Measurements from ENCODE around the gene PITX3. TPM values are rescaled to one million over a fixed set of nuclear protein-coding genes. Genes with fewer than 3 reads are reported as not detected.

PITX3 gene
- total RNA-seq, 1 experiment from 2014 or later = 1.9 TPM

DNA sequence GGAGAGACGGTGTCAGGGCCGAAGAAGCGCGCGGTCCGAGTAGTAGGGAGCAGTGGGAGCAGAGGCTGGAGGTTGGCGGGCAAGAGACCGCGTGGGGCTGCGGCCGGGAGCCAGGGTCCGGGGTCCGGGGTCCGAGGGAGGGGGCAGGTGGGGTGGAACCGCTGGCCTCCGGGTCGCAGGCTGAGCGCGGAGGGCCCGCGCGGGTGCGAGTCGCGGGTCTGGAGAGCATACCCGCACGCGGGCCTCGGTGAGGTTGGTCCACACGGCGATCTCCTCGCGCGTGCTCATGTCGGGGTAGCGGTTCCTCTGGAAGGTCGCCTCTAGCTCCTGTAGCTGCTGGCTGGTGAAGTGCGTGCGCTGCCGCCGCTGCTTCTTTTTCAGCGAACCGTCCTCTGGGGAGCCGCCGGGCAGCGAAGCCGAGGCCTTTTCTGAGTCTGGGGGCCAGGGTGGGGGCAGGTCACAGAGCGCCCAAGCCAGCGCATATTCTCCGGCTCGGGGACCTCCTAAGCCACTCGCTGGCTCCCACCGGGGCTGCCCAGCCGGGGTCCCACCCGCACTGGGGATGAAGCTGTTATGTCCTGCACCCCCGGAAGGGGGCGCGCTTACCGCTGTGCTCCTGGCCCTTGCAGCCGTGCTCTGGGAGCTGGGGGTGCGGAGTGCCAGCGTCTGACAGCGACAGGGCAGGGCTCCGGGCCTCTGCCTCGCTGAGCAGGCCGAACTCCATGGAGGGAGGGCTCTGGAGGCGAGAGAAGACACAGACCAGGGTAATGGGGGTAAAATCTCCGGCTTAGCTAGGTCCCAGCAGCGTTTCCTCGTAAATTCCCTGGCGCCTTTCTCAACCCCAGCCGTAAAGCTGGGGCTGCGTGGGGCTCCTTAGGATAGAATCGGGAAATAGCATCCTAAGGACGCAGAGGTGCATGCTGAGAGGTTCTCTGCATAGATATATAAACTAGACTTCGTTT is 9.7 kb downstream of the PITX3 start (continued):
- TF ChIP-seq, protein P1, sequence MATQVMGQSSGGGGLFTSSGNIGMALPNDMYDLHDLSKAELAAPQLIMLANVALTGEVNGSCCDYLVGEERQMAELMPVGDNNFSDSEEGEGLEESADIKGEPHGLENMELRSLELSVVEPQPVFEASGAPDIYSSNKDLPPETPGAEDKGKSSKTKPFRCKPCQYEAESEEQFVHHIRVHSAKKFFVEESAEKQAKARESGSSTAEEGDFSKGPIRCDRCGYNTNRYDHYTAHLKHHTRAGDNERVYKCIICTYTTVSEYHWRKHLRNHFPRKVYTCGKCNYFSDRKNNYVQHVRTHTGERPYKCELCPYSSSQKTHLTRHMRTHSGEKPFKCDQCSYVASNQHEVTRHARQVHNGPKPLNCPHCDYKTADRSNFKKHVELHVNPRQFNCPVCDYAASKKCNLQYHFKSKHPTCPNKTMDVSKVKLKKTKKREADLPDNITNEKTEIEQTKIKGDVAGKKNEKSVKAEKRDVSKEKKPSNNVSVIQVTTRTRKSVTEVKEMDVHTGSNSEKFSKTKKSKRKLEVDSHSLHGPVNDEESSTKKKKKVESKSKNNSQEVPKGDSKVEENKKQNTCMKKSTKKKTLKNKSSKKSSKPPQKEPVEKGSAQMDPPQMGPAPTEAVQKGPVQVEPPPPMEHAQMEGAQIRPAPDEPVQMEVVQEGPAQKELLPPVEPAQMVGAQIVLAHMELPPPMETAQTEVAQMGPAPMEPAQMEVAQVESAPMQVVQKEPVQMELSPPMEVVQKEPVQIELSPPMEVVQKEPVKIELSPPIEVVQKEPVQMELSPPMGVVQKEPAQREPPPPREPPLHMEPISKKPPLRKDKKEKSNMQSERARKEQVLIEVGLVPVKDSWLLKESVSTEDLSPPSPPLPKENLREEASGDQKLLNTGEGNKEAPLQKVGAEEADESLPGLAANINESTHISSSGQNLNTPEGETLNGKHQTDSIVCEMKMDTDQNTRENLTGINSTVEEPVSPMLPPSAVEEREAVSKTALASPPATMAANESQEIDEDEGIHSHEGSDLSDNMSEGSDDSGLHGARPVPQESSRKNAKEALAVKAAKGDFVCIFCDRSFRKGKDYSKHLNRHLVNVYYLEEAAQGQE (IDR thresholded peaks at IDR 0.05; ENCODE audit: low read depth) = no peak
- TF ChIP-seq SIN3A (IDR thresholded peaks at IDR 0.05; ENCODE audit: low read depth) = no peak

DNA sequence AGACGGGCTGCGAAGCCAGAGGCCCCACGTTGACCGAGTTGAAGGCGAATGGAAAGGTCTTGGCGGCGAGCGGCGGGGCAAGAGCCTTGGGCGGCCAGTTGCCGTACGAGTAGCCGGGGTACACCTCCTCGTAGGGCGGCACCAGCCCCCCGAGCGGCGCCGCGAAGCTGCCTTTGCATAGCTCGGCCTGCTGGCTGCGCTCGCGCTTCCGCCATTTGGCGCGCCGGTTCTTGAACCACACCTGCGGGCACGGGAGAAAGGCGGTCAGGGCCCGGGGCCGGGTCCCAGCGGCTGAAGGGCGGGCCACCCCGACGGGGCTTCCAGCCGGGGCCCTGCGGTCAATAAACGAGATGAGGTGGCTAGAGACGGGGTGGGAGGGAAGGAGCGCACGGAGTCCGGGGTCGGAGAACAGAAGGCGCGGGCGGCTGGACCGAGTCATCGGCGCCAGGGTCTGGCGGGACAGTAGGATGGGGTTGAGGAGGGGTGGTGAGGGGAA is 10.4 kb downstream of the PITX3 start:
- no peaks in the 10 kb centered on the region for H3K9me3 ChIP-seq (ENCODE audit: control insufficient read depth in 1 of 2, insufficient read depth in 1 of 2, low read depth in 1 of 2, low read length in 2 of 2)
- intact Hi-C loops (cut with micrococcal nuclease) = loop anchor here (1.0 to 5.0 kb wide), 8 partner anchors 116 to 352 kb away; partner anchors contain the start of gene NFKB2
- peak overlapping the region; percentile 97 for H3K4me2 ChIP-seq (ENCODE audit: low read length)
- H3K27ac ChIP-seq (ENCODE audit: low read depth, low read length) = peak overlapping the region; percentile 75
- H3K27me3 ChIP-seq (ENCODE audit: insufficient read depth, low read length) = no peaks in the 10 kb centered on the region
- ATAC-seq (peak; percentile 33), DNase-seq (ENCODE audit: low read depth, low spot score) (peak; percentile 31)
- H3K4me1 ChIP-seq (ENCODE audit: control insufficient read depth in 1 of 2, insufficient read depth in 2 of 2, low read length in 2 of 2) = peaks cover 14 to 45% of the 10 kb centered on the region in 2 experiments
- ChIA-PET POLR2A (interaction anchor here (0.6 to 3.5 kb wide), 13 partner anchors 10 to 272 kb away, joined by 3 to 28 read pairs (median 8); partner anchors contain the start of genes ACTR1A, FBXL15, GBF1 and NFKB2), RAD21 (ENCODE audit: low non-redundant PET in 1 of 2, low total read pairs in 2 of 2, uncharacterized antibody in 2 of 2, unreplicated experiment in 2 of 2) (interaction anchor here (0.6 to 3.5 kb wide), 24 partner anchors 9 to 353 kb away, joined by 3 to 57 read pairs (median 4); partner anchors contain the start of genes FBXL15 (in 1 of the 2), GBF1 (in 1 of the 2), NFKB2 (in 1 of the 2) and PITX3 (in 1 of the 2)), CTCF (interaction anchor here (0.8 to 12.6 kb wide), 51 partner anchors 10 to 628 kb away, joined by 3 to 625 read pairs (median 8); partner anchors contain the start of genes ACTR1A, C10orf95, FBXL15 and GBF1)
- H2AFZ ChIP-seq (ENCODE audit: low read depth, low read length, poor library complexity, severe bottlenecking) = no peak overlapping the region
- no peaks in the 10 kb centered on the region; the same call in 1 of the 2 replicates for H3K79me2 ChIP-seq (ENCODE audit: insufficient read depth, low read length)
- no peaks in the 10 kb centered on the region for H3K9me2 ChIP-seq (ENCODE audit: insufficient read depth)
- peak overlapping the region; percentile 63 to 82 for H3K4me3 ChIP-seq (replicated peaks in 1 of 2; ENCODE audit: low read depth in 1 of 2, low read length in 2 of 2)
- peak overlapping the region; percentile 71 for H3K9ac ChIP-seq (ENCODE audit: low read length)
- no peaks in the 10 kb centered on the region for H3K36me3 ChIP-seq (ENCODE audit: control insufficient read depth in 1 of 2, insufficient read depth in 2 of 2, low read length in 2 of 2)
- no TSS peak for BruUV-seq (replicated peaks)
- H4K20me1 ChIP-seq (ENCODE audit: insufficient read depth) = no peaks in the 10 kb centered on the region
- TF ChIP-seq, protein P2, sequence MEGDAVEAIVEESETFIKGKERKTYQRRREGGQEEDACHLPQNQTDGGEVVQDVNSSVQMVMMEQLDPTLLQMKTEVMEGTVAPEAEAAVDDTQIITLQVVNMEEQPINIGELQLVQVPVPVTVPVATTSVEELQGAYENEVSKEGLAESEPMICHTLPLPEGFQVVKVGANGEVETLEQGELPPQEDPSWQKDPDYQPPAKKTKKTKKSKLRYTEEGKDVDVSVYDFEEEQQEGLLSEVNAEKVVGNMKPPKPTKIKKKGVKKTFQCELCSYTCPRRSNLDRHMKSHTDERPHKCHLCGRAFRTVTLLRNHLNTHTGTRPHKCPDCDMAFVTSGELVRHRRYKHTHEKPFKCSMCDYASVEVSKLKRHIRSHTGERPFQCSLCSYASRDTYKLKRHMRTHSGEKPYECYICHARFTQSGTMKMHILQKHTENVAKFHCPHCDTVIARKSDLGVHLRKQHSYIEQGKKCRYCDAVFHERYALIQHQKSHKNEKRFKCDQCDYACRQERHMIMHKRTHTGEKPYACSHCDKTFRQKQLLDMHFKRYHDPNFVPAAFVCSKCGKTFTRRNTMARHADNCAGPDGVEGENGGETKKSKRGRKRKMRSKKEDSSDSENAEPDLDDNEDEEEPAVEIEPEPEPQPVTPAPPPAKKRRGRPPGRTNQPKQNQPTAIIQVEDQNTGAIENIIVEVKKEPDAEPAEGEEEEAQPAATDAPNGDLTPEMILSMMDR (IDR thresholded peaks at IDR 0.05 in 2 of 3, conservative IDR thresholded peaks at IDR 0.05 in 1 of 3; ENCODE audit: borderline replicate concordance in 1 of 3, insufficient read depth in 1 of 3, low read depth in 2 of 3, low read length in 2 of 3) = peak in 2 of 3 experiments; percentile 58 to 62; a peak in 4 of 6 replicates
- peak; percentile 80 for TF ChIP-seq YY1 (IDR thresholded peaks at IDR 0.05; ENCODE audit: extremely low read depth, insufficient replicate concordance, low read depth, low read length)
- no peak for TF ChIP-seq EZH2 (IDR thresholded peaks at IDR 0.05)
- no peak for TF ChIP-seq ZNF274 (IDR thresholded peaks at IDR 0.05; ENCODE audit: low read depth, low read length)
- TF ChIP-seq, protein P3, sequence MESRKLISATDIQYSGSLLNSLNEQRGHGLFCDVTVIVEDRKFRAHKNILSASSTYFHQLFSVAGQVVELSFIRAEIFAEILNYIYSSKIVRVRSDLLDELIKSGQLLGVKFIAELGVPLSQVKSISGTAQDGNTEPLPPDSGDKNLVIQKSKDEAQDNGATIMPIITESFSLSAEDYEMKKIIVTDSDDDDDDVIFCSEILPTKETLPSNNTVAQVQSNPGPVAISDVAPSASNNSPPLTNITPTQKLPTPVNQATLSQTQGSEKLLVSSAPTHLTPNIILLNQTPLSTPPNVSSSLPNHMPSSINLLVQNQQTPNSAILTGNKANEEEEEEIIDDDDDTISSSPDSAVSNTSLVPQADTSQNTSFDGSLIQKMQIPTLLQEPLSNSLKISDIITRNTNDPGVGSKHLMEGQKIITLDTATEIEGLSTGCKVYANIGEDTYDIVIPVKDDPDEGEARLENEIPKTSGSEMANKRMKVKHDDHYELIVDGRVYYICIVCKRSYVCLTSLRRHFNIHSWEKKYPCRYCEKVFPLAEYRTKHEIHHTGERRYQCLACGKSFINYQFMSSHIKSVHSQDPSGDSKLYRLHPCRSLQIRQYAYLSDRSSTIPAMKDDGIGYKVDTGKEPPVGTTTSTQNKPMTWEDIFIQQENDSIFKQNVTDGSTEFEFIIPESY (IDR thresholded peaks at IDR 0.05; ENCODE audit: extremely low read depth, insufficient replicate concordance, low read length) = no peak
- no peak for TF ChIP-seq EZH2phosphoT487 (IDR thresholded peaks at IDR 0.05; ENCODE audit: borderline replicate concordance)
- TF ChIP-seq ELF1 (IDR thresholded peaks at IDR 0.05; ENCODE audit: borderline replicate concordance, low read depth) = no peak
- TF ChIP-seq, protein P4, sequence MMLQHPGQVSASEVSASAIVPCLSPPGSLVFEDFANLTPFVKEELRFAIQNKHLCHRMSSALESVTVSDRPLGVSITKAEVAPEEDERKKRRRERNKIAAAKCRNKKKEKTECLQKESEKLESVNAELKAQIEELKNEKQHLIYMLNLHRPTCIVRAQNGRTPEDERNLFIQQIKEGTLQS (IDR thresholded peaks at IDR 0.05) = no peak
- TF ChIP-seq TCF7L2 (IDR thresholded peaks at IDR 0.05; ENCODE audit: borderline replicate concordance, extremely low read depth, insufficient read depth, insufficient read length) = no peak
- TF ChIP-seq POLR2A (IDR thresholded peaks at IDR 0.05; ENCODE audit: borderline replicate concordance, extremely low read depth, insufficient read depth, insufficient read length) = no peak

All from HCT116 (cell line).